HepG2 (cell line): ENCODE data around the gene BMPER. TPM values are rescaled to one million over a fixed set of nuclear protein-coding genes. Genes with fewer than 3 reads are reported as not detected.

Experiments
- ATAC-seq: fragments of 200-7000 bp; cut with Tn5 transposase; 3 replicates; pipeline ENCODE4 v1.9.1; 2020; ENCODE audit warnings: mild to moderate bottlenecking, moderate library complexity
- BruUV-seq: library from RNA; stranded (reverse); fragments of 400-500 nt; replicated peaks from 2 replicates; lab custom pipeline; 2021; lab: Mats Ljungman, UMichigan
- CTCF ChIA-PET: fragments of 300-600 bp; formaldehyde crosslinking; extraction: SDS; loops from one replicate; lab custom pipeline; 2021; ENCODE audit warnings: low total read pairs, inconsistent platforms, low intra/inter-chr PET ratio; lab: Yijun Ruan, JAX
- POLR2A ChIA-PET: fragments of 350-600 bp; sonication (Branson Sonifier 250); formaldehyde crosslinking; loops from one replicate; lab custom pipeline; 2020; ENCODE audit warnings: antibody characterized with exemption, inconsistent platforms; lab: Yijun Ruan, JAX
- DNase-seq: peaks from one replicate; pipeline ENCODE4 v3.0.0-alpha.2; 2015; ENCODE audit warnings: low spot score
- FAIRE-seq: peaks from 3 replicates; lab custom pipeline; 2011; peaks lifted over from hg19 to GRCh38; lab: Jason Lieb, UNC
- H2AFZ ChIP-seq: one replicate; pipeline ENCODE4 v1.6.1; 2011; ENCODE audit warnings: low read length, inconsistent platforms
- H3K27ac ChIP-seq: fragments of 300-600 bp; 3 replicates; pipeline ENCODE4 v1.8.0; 2011; ENCODE audit warnings: mixed run types, mild to moderate bottlenecking, mixed read lengths, low read length, inconsistent platforms; ENCODE audit not compliant: insufficient read depth; ENCODE audit errors: extremely low read length
- H3K27me3 ChIP-seq, 2 experiments: fragments of 200-600 bp in 1 of 2; 2 replicates in 1 of 2; 3 replicates in 1 of 2; pipeline versions ENCODE4 v1.6.0 to v1.8.0; 2011; ENCODE audit warnings: low read length in 2 of 2, mild to moderate bottlenecking in 2 of 2, moderate library complexity in 2 of 2, inconsistent platforms in 1 of 2; ENCODE audit not compliant: insufficient read depth in 2 of 2, control insufficient read depth in 1 of 2
- H3K36me3 ChIP-seq, 2 experiments: fragments of 200-600 bp in 1 of 2; replicated peaks in 1 of 2; 2 replicates in 1 of 2; 3 replicates in 1 of 2; pipeline versions ENCODE4 v1.5.1 to v1.8.0; 2011; ENCODE audit warnings: low read length in 2 of 2, inconsistent platforms in 1 of 2; ENCODE audit not compliant: insufficient read depth in 2 of 2, control insufficient read depth in 1 of 2
- H3K4me1 ChIP-seq: 2 replicates; pipeline ENCODE4 v1.5.1; 2012; ENCODE audit warnings: low read length, inconsistent platforms; ENCODE audit not compliant: insufficient read depth
- H3K4me2 ChIP-seq: 2 replicates; pipeline ENCODE4 v1.6.0; 2011; ENCODE audit warnings: low read depth, low read length, inconsistent platforms
- H3K4me3 ChIP-seq, 3 experiments: fragments of 200-600 bp in 1 of 3; sonication (generic), shearing (Covaris generic) in 1 of 3; replicated peaks in 1 of 3; 2 replicates each; pipeline ENCODE4 v1.5.1; 2011 to 2016; ENCODE audit warnings: low read length in 3 of 3, inconsistent platforms in 2 of 3, low read depth in 2 of 3, mild to moderate bottlenecking in 2 of 3, control low read depth in 1 of 3, mixed read lengths in 1 of 3; ENCODE audit not compliant: insufficient read depth in 1 of 3
- H3K79me2 ChIP-seq: one replicate; pipeline ENCODE4 v1.6.1; 2011; ENCODE audit warnings: low read length, inconsistent platforms; ENCODE audit not compliant: insufficient read depth
- H3K9ac ChIP-seq: 2 replicates; pipeline ENCODE4 v1.6.0; 2011; ENCODE audit warnings: mild to moderate bottlenecking, low read depth, low read length, inconsistent platforms; ENCODE audit not compliant: insufficient read depth
- H3K9me3 ChIP-seq: 2 replicates; pipeline ENCODE4 v1.5.1; 2012; ENCODE audit warnings: mild to moderate bottlenecking, low read length
- H4K20me1 ChIP-seq: 2 replicates; pipeline ENCODE4 v1.6.0; 2011; ENCODE audit warnings: inconsistent platforms, mild to moderate bottlenecking, low read length, moderate library complexity; ENCODE audit not compliant: insufficient read depth
- AFF4 ChIP-seq: sonication (generic); formaldehyde crosslinking; IDR thresholded peaks from 2 replicates; pipeline ENCODE4 v1.4.0; 2020; ENCODE audit warnings: missing genetic modification reagents
- CEBPB ChIP-seq: IDR thresholded peaks from 2 replicates; pipeline ENCODE4 v1.6.1; 2011; ENCODE audit warnings: low read depth, low read length, improper control_type of control experiment, borderline replicate concordance
- GLI4 ChIP-seq: sonication (generic); formaldehyde crosslinking; IDR thresholded peaks from 2 replicates; pipeline ENCODE4 v1.5.1; 2020; ENCODE audit warnings: missing genetic modification reagents, mild to moderate bottlenecking, moderate library complexity, borderline replicate concordance
- RXRA ChIP-seq: sonication (generic); formaldehyde crosslinking; IDR thresholded peaks from 2 replicates; pipeline ENCODE4 v1.5.1; 2020; ENCODE audit warnings: missing genetic modification reagents
- ZNF232 ChIP-seq: sonication (generic); formaldehyde crosslinking; IDR thresholded peaks from 2 replicates; pipeline ENCODE4 v1.4.0; 2020; ENCODE audit warnings: missing genetic modification reagents, borderline replicate concordance
- ZNF281 ChIP-seq: sonication (generic); formaldehyde crosslinking; IDR thresholded peaks from 2 replicates; pipeline ENCODE4 v1.4.0; 2020; ENCODE audit warnings: missing genetic modification reagents, borderline replicate concordance
- ZNF598 ChIP-seq: sonication (generic); formaldehyde crosslinking; IDR thresholded peaks from 2 replicates; pipeline ENCODE4 v1.5.1; 2020; ENCODE audit warnings: mild to moderate bottlenecking, missing genetic modification reagents, borderline replicate concordance
- ZNF788 ChIP-seq: sonication (generic); formaldehyde crosslinking; IDR thresholded peaks from 2 replicates; pipeline ENCODE4 v1.5.0; 2020; ENCODE audit warnings: mild to moderate bottlenecking, missing genetic modification reagents, borderline replicate concordance
- WGBS: methylation state at CpG from one replicate; pipeline ENCODE4 v1.1.6; 2017; ENCODE audit warnings: low lambda C conversion rate; 5-methylcytosine and 5-hydroxymethylcytosine counted together
- in situ Hi-C: cut with HindIII; loops from 2 replicates; pipeline ENCODE4 v1.10.0; 2017; ENCODE audit warnings: low pct_unique_long_range_greater_than_20kb; ENCODE audit not compliant: extremely low pct_ligation_motif_present
- intact Hi-C: fragments of 100-400 bp; cut with micrococcal nuclease; formaldehyde crosslinking; loops from one replicate; pipeline ENCODE4 v1.10.0; 2022; ENCODE audit not compliant: unreplicated experiment
- polyA plus RNA-seq, 8 experiments: library from polyadenylated mRNA; depleted of rRNA in 3 of 8; stranded (reverse) in 7 of 8; unstranded in 1 of 8; fragments of >200 nt; fragmentation: Illumina TruSeq in 4 of 8; extraction: Trizol in 4 of 8; gene quantifications; 2 replicates each; pipeline versions ENCODE4 v1.2.1 to v1.2.3, GENCODE V29; 2011 to 2016; ENCODE audit warnings: low read depth in 4 of 8, missing spikeins in 1 of 8, mixed read lengths in 1 of 8; ENCODE audit not compliant: insufficient read depth in 1 of 8
- total RNA-seq, 5 experiments: library from RNA; depleted of rRNA; stranded (reverse); fragments of >200 nt; fragmentation: Illumina TruSeq; extraction: Trizol; gene quantifications; 2 replicates each; pipeline ENCODE4 v1.2.3, GENCODE V29; 2016; ENCODE audit warnings: low read depth in 1 of 5

The BMPER gene
- total and polyA plus RNA-seq, 2 of the 13 experiments (the other 11 are each of a cell fraction or from before 2014, with no cell fraction given) = not detected

GRCh38 chr7:34108165-34108564 is 202.8 kb downstream of the BMPER start:
- Histone ChIP-seq H3K4me3 (no peak overlapping the region), H2AFZ (no peak overlapping the region), H3K4me1 (no peaks in the 10 kb centered on the region), H3K4me2 (no peak overlapping the region), H4K20me1 (no peaks in the 10 kb centered on the region), H3K27me3 (no peaks in the 10 kb centered on the region), H3K9me3 (no peaks in the 10 kb centered on the region), H3K79me2 (no peaks in the 10 kb centered on the region), H3K9ac (no peak overlapping the region), H3K27ac (no peak overlapping the region), H3K36me3 (no peaks in the 10 kb centered on the region)
- 18% methylated on average over 4 of the region's 4 CpGs for WGBS
- ChIA-PET POLR2A (no interaction called here), CTCF (no interaction called here)
- in situ Hi-C loops = no loop called here
- no peak for ATAC-seq
- DNase-seq = no peak
- TF ChIP-seq ZNF232 (CRISPR knock-in tag) = no peak
- TF ChIP-seq CEBPB = peak; percentile 20; the same call in 1 of the 2 replicates
- TF ChIP-seq ZNF598 (CRISPR knock-in tag) = no peak
- no TSS peak for BruUV-seq
- intact Hi-C loops = no loop called here
- no peak for FAIRE-seq

GRCh38 chr7:34109936-34110780 is 204.8 kb downstream of the BMPER start:
- H3K79me2 ChIP-seq = no peaks in the 10 kb centered on the region
- intact Hi-C loops (no loop called here), in situ Hi-C loops (no loop called here)
- H3K4me2 ChIP-seq = no peak overlapping the region
- BruUV-seq = no TSS peak
- FAIRE-seq = no peak
- no peak for DNase-seq
- no peaks in the 10 kb centered on the region for H3K9me3 ChIP-seq
- H3K36me3 ChIP-seq = no peaks in the 10 kb centered on the region
- H3K27me3 ChIP-seq = no peaks in the 10 kb centered on the region
- ATAC-seq = no peak
- ChIA-PET POLR2A (no interaction called here), CTCF (no interaction called here)
- no peaks in the 10 kb centered on the region for H4K20me1 ChIP-seq
- no peak overlapping the region for H3K9ac ChIP-seq
- no peak overlapping the region for H3K27ac ChIP-seq
- H3K4me3 ChIP-seq = no peak overlapping the region
- no peaks in the 10 kb centered on the region for H3K4me1 ChIP-seq
- 15% methylated on average over 8 of the region's 8 CpGs for WGBS
- H2AFZ ChIP-seq = no peak overlapping the region
- TF ChIP-seq AFF4 (CRISPR knock-in tag) = no peak
- TF ChIP-seq GLI4 (CRISPR knock-in tag) = no peak
- no peak for TF ChIP-seq RXRA (CRISPR knock-in tag)
- no peak for TF ChIP-seq ZNF788 (CRISPR knock-in tag)
- no peak for TF ChIP-seq ZNF281 (CRISPR knock-in tag)
